GM19025 (cell line): ENCODE measurements around the gene ABCA7.

Source experiments
- ATAC-seq: cut with Tn5 transposase; IDR thresholded peaks from one replicate; pipeline ENCODE4 v1.9.1; 2021; ENCODE audit warnings: mild to moderate bottlenecking, low read depth, moderate library complexity; ENCODE audit not compliant: unreplicated experiment

Gene ABCA7

DNA sequence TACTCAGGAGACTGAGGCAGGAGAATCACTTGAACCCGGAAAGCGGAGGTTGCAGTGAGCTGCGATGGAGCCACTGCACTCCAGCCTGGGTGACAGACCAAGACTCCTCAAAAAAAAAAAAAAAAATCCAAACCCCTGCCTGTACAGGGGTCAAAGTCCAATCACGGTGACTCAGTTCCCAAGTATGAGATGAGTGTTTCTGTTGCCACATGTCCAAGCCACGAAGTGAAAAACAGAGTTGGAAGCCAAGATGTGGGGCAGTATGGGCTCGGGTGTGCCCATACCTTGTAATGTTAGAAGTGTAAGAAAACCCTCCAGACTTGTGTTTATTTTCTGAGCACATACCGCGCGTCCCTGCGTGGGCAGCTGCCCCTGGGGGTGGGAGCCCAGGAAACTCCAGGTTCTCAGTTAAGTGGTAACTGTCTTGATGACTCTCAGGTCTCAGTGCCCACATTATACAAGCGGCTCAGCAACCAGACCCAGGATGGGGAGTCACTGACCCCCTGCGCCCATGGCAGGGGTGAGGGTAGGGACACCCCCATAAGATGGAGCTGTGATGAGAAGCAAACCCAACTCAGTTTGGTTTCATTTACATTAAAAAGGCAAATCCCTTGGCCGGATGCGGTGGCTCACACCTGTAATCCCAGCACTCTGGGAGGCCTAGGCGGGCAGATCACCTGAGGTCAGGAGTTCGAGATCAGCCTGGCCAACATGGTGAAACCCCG is 62.7 kb downstream of the ABCA7 start:
- peak; percentile 27 for ATAC-seq

DNA sequence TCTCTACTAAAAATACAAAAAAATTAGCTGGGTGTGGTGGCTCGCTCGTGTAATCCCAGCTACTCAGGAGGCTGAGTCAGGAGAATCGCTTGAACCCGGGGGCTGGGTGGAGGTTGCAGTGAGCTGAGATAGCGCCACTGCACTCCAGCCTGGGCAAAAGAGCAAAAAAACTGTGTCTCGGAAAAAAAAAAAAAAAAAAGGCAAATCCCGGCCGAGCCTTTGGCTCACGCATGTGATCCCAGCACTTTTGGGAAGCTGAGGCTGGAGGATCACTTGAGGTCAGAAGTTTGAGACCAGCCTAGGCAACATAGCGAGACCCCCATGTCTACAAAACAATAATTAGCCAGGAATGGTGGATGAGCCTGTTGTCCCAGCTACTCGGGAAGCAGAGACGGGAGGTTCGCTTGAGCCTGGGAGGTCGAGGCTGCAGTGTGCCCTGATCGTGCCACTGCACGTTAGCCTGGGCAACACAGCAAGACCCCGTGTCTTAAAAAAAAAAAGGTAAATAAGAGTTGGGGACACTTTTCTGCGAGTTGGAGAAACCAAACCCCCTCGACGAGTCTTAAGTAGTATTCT is 63.3 kb downstream of the ABCA7 start:
- ATAC-seq, result no peak

DNA sequence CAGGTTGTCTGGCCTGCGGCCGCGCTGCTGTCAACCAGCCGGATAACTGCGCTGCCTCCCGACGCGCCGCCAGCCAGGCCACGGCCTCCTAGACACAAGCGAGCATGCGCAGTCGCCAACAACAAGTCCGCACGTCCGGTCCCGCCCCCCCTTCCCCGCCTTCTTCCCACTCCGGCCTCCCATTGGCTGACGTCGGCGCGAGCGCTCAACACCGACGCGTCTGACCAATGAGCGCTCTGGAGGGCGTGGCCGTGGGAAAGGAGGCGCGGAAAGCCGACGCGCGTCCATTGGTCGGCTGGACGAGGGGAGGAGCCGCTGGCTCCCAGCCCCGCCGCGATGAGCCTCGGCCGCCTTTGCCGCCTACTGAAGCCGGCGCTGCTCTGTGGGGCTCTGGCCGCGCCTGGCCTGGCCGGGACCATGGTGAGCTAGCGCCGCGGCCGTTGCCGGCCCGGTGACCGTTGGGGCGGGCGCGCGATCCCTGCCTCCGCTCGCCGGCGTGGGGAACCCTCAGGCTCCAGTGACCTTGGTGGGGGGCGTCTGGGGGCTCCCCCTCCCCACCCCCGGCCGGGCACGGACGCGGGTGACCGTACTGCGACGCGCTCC is 63.9 kb downstream of the ABCA7 start, which contains the start of gene GPX4:
Gene GPX4, plus strand, starts transcription at position 287 of the 603 bp plus-strand sequence. Its CDS starts 50 bp downstream, at position 337.
- ATAC-seq, result peak; percentile 54

DNA sequence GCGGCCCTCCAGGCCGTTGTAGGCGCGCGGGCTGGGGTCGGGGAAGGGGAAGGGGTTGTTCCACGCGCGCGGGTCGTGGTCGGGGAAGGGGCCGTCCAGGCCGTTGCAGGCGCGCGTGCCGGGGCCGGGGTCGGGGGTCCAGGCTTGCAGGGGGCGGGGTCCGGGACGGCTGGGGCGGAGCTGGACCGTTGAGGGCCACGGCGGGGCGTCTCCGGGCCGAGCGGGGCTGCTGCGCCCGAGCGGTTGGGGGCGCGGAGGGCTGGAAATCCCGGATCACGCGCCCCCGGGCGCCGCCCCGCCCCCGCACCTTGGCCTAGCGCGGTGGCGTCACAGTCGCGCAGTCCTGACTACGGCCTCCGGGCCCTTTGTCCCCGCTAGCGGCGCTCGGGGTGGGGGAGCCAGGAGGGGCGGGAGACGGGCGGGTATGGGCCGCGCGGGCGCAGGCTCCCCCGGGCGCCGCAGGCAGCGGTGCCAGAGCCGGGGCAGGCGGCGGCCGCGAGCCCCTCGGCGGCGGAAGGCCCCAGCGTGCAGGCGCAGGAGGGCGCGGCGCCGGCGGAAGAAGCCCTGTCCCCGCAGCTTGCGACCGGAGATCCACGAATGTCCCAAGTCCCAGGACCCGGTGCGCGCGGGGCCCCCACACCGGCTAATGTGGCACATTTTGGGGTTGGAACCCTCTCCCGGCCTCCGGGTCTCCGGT is 64.6 kb downstream of the ABCA7 start:
- peak; percentile 20 for ATAC-seq

DNA sequence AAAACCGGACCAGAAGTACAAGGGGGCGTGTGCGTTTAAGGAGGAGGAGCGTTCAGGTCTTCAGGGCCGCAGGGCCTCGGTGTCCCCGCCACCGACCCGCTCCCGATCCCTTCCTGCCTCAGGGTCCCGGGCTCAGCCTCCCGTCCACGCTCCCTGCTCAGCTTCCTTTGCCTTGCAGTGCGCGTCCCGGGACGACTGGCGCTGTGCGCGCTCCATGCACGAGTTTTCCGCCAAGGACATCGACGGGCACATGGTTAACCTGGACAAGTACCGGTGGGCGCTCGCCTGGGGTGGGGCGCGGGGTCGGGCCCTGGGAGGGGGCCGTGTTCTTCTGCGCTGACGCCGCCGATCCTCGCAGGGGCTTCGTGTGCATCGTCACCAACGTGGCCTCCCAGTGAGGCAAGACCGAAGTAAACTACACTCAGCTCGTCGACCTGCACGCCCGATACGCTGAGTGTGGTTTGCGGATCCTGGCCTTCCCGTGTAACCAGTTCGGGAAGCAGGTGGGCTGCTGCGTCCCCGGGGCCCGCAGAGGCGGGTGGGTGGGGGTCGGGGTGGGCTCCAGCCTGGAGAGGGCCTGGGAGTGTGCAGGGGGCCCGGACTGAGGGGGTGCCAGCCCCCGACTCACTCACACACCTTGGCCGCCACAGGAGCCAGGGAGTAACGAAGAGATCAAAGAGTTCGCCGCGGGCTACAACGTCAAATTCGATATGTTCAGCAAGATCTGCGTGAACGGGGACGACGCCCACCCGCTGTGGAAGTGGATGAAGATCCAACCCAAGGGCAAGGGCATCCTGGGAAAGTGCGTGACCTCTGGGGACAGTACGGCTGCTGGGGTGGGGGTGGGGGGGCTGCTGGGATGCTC is 65.3 kb downstream of the ABCA7 start:
- ATAC-seq, result no peak

DNA sequence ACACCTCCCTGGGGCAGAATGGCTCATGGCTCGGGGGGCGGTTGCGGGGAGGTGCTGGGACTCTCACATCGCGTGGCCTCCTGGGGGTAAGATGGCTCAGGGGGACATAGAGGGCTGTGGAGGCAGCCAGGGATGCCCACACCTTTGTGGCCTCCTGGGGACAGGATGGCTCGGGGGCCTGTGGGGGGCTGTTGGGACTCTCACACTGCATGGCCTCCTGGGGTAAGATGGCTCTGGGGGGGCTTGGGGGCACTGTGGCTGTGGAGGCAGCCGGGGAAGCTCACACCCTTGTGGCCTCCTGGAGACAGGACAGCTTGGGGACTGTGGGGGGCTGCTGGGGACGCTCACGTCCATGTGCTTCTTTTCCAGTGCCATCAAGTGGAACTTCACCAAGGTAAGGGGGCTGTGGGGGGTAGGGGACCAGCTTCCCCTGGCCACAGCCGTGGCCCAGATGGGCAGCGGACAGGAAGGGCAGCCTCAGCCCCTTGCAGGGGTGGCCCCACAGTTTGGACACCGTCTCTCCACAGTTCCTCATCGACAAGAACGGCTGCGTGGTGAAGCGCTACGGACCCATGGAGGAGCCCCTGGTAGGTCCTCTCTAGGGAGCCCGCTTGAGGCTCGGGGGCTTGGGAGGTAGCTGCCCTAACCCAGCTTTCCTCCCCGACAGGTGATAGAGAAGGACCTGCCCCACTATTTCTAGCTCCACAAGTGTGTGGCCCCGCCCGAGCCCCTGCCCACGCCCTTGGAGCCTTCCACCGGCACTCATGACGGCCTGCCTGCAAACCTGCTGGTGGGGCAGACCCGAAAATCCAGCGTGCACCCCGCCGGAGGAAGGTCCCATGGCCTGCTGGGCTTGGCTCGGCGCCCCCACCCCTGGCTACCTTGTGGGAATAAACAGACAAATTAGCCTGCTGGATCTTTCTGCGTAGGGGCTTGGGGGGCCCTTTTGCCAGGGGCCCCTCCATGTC is 66.2 kb downstream of the ABCA7 start:
- ATAC-seq, result no peak

DNA sequence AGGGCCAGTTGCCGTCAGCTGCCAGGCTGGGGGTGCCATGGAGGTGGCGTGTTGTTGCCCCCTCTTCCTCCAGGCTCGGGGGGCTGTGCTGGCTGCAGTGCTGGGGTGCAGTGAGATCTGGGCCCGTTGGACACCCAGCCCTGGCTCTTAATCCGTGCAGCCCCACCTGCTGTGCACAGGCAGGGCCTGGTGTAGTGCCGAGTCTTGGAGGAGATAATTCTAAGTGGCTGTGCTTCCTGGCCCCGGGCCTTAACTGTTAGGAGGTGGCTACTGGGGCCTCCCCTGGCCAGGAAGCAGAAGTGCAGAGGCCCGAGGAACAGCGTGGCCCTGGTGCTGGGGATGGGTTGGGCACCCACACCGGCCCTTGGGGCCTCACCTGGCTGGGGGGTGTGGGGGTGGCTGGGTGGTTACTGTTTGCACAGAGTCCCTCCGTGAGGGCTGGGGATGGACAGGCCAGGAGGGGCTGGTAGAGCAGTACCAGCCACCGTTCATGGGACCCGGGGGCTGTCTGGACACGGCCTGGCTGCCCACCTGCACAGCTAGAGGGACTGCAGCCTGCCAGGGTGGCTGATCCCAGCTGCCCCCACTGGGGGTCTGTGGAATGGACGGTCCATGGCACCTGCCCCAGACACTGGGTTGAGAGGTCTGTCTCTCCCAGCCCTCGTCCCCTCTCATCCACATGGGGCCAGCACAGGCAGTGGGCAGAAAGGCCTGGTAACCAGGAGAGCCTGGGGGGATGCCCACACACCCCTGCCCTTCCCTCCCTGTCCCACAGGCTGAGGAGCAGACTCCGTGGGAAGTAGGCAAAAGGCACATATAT is 67.1 kb downstream of the ABCA7 start:
- ATAC-seq, result no peak

DNA sequence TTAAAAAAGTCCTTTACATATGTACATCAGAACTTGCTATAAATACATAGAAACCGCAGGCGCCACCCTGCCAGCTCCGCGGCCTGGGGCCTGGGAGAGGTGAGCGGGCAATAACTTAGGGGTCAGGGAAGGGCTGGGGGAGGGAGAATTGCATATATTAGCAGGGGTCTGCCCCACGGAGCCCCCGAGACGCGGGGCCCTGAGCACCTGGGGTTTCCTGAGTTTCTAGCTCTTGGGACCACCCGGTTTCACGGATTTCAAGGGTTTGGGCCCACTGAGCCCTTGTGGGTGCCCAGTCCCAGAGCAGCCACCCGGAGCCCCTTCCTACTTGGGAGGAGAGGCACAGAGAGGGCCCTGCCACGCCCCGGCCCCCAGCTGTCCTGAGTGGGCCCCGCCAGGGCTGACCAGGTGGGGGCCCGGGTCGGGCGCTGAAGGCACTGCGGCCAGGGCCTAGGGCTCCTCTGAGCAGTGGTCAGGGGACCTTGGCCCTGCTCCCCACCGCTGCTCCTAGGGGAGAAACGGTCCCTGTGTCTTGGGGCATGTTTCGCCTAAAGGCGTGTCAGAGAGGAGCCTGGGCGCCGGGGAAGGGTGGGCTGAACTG is 67.9 kb downstream of the ABCA7 start:
- no peak for ATAC-seq

DNA sequence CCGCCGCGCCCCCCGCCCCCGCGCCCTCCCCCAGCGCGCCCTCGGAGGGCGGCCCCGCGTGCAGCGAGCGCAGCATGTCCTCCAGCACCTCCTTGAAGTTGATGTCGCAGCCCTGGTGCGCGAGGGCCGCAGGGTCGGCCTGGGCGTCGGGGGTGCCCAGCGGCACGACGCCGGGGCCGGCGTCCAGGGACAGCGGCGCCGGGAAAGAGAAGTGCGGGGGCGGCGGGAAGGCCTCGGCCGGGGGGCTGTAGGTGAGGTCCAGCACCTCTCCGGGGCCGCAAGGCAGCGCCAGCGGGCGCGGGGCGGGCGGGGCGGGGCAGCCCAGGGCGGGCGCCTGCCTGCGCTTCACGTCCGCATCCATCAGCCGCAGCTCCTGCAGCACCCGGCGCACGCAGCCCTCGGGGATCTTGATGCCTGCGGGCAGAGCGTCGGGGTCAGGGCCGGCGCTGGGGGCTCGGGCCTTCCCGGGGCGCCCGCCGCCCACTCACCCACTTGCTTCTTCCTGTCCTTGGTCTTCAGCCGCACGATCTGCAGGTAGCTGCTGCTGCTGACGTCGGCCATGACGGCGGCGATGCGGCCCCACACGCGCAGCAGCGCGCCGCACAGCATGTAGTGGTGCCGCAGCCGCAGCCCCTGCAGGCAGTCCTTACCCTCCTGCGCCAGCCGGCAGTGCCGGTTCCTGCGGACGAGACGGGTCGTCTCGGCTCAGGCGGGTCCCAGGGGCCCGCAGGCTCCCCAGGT is 68.6 kb downstream of the ABCA7 start:
- no peak for ATAC-seq

DNA sequence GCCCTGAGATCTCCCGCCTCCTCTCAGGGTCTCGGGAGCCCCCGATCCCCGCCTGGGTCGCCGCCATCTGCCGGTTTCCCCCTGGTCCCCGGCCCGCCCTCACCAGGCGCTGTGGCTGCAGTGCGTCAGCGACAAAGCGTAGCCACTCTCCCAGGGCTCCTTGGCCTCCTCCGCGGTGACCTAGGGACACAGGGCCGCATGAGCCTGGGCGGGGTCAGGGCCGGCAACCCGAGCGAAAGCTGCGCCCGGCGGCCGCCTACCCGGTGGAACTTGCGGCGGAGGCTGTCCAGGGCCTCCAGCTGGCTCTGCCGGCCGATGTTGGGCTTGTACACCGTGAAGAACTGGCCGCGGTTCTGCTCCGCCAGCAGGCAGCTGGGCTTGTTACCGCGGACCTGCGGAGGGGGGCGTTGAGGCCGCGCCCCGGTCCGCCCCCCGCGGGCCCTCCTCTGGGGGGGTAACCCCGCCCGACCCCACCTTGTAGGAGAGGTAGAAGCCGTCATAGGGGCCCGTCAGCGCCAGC is 69.2 kb downstream of the ABCA7 start:
- ATAC-seq, result no peak

DNA sequence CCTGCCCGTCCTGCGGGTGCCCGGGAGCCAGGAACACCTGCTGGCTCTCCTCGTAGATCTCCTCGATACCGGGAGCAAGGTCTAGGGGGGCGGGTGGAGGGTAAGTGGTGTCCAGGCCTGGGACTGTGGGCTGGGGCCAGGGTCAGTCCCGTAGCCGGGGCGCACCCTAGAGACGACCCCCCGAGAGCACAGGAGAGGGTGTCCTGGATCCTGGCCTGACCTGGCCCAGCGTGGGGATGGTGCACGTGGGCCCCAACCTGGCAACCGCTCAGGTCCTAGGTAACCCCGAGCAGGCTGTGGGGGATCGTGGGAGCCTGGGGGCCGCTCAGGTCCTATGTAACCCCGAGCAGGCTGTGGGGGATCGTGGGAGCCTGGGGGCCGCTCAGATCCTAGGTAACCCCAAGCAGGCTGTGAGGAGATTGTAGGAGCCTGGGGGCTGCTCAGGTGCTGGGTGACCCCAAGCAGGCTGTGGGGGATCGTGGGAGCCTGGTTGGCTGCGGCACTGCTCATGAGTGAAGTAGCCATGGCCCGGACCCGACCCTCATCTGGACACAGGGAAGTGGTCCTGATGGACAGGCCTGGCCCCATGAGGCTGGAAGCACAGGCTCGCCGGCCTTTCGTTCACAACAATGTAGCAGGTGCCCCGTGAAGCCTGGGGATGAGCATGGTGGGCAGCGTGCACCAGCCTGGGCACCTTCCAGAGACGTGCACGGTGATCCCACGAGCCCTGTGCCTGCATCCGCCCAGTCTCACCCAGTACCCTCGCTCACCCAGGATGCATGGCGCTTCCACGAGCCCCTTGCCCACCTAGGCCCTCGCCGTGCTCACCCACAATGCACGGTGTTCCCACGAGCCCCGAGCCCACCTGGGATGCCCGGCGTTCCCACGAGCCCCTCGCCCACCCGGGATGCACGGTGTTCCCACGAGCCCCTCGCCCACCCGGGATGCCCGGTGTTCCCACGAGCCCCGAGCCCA is 70.1 kb downstream of the ABCA7 start:
- no peak for ATAC-seq

DNA sequence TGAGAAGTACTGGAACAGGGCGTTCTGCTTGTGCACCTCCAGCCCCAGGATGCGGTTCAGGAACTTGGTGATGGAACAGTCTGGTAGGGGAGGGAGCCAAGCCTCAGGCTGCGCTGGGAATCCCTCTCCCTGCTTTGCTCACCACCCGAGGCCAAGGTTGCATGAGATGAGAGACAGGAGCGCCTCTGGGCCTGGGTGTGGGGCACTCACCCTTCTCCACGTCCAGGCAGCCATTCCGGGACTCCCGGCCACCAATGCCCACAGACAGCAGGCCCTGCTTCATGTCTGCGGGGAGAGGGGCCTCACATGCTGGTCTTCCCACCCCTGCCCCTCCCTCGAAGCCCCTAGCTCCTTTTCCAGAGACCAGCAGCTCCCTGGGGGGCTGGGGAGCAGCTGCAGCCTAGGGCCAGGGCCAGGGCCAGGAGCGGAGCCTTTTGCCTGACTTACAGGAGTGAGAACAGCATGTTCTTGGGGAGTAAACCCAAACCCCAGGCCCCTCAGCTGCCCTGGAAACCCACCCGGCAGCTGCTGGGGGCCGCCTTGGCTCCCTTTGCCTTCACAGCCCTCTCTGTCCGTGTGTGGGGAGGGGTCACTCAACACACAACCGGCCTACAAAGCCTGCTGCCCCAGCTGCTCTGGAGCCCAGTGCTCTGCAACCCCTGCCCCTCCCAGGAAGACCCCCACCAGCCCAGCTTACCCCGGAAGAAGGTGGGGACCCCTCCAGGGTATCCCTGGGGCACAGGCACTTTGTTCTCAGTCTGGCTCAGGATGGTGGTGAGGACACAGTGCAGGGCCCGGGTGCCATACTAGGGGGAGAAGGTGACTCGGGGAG is 71.1 kb downstream of the ABCA7 start:
- ATAC-seq, result no peak

DNA sequence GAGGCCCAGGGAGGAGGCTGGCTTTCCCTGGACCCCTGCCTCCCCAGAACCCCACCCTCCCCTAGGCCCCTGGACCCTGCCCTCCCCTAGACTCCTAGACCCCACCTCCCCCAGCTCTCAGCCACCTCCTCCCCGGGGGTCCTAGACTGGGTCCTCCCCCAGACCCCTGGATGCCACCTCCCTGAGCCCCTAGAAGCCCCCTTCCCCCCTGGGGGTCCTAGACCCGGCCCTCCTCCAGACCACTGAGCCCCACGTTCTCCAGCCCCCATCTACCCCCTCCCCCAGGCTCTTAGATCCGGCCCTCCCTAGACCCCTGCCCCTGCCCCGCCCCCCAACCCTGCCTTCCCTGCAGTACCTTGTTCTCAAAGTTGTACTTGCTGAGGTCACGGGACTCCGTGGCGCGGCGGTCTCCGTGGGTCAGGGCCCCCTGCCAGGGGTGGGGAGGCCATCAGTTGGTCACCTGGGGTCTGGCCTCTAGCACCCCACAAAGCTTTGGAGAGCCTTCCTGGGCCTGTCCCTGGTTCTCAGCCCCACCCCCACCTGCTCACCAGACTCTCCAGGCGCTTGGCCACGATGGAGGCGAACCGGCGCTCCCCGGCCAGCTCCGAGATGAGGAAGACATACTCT is 71.8 kb downstream of the ABCA7 start:
- ATAC-seq, result no peak

DNA sequence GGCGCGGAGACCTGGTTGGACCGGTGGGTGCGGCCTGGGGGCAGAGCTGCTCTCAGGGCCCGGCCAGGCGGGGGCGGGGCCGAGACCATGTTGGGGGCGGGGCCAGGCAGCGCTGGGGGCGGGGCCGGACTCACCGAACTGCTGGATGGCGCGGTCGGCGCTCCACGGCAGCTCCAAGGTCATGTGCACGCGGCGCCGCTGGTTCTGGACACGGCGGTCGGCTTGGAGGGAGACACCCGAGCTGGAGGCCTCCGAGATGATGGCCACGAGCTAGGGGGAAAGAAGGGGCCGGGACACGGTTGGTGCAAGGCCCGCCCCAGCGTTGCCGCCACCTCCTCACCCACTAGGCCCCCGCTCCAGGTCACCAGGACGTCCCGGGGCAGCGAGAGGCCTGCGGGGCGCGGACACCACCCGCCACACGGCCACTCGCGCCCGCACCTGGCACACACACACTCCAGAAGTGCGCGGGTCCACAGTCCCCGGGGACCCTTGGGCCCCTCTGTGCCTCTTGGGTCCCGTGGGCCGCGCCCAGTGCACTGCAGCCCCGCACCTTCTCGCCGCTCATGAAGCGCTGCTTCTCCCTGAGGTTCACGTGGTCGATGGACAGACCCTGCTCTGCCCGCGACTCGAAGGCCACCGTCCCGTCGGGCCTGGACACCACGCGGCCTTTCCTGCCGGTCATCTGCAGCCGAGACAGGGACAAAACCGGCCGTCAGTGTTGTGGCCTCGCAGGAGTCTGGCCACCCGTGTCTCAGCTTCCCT is 72.5 kb downstream of the ABCA7 start:
- ATAC-seq, result no peak
